Medulla oblongata (tissue), 1 donor: Measurements from ENCODE around the gene FAM156A.
"Not testable (repeated sequence)": the region's sequence is repeated elsewhere in the genome, so short reads cannot be mapped to it uniquely, and the experiment has no call there.

Experiments
- DNase-seq: peaks from one replicate; pipeline ENCODE4 v3.0.0-alpha.2; 2015; ENCODE audit errors: extremely low spot score

Gene FAM156A

GRCh38 chrX:52905531-52905930 is 52.8 kb downstream of the FAM156A start:
- not testable (repeated sequence) for DNase-seq
